Right atrium auricular region (tissue), 2 donors: ENCODE measurements around the gene HARBI1. TPM values are rescaled to one million over a fixed set of nuclear protein-coding genes. Genes with fewer than 3 reads are reported as not detected.
"Not testable (repeated sequence)": the region's sequence is repeated elsewhere in the genome, so short reads cannot be mapped to it uniquely, and the experiment has no call there.

ENCODE experiments used
- DNase-seq: peaks from one replicate; pipeline ENCODE4 v3.0.0-alpha.2; 2019; ENCODE audit warnings: low spot score
- H3K27ac ChIP-seq, 2 donors: fragments of 200-600 bp; sonication (generic); 1 replicate in 1 of 2; 2 replicates in 1 of 2; pipeline ENCODE4 v1.5.1; 2016 to 2019
- H3K27me3 ChIP-seq, 2 donors: fragments of 200-600 bp; sonication (generic); one replicate each; pipeline versions ENCODE4 v1.5.1 to v1.6.0; 2017 to 2019
- H3K36me3 ChIP-seq: fragments of 200-600 bp; sonication (generic); one replicate; pipeline ENCODE4 v1.5.1; 2016
- H3K4me1 ChIP-seq, 2 donors: fragments of 200-600 bp; sonication (generic); one replicate each; pipeline versions ENCODE4 v1.5.1 to v1.6.0; 2017 to 2019
- H3K4me3 ChIP-seq, 2 donors: fragments of 200-600 bp; sonication (generic); 1 replicate in 1 of 2; 2 replicates in 1 of 2; pipeline ENCODE4 v1.5.1; 2017 to 2019; ENCODE audit warnings: mild to moderate bottlenecking in 1 of 2, moderate library complexity in 1 of 2
- H3K9me3 ChIP-seq, 2 donors: fragments of 200-600 bp; sonication (generic); one replicate each; pipeline ENCODE4 v1.5.1; 2019
- CTCF ChIP-seq, 2 donors: fragments of 200-600 bp; sonication (generic); IDR thresholded peaks; one replicate each; pipeline ENCODE4 v1.5.1; 2019; ENCODE audit warnings: antibody characterized with exemption in 2 of 2
- total RNA-seq, 2 donors: library from RNA; depleted of rRNA; stranded (reverse); fragments of >200 nt; gene quantifications; one replicate each; pipeline ENCODE4 v1.1.0, GENCODE V29; 2016

Gene HARBI1
- total RNA-seq, 2 donors from 2014 or later: 2.3 to 3.3 TPM

GRCh38 chr11:46594374-46594700 is 22.7 kb downstream of the HARBI1 start:
- no peak for TF ChIP-seq CTCF (IDR thresholded peaks at IDR 0.05)
- Histone ChIP-seq H3K9me3 (no peaks in the 10 kb centered on the region), H3K27ac (peak overlapping the region; percentile 85 to 87), H3K4me1 (peaks cover 0 to 41% of the 10 kb centered on the region in 2 donors), H3K4me3 (peak overlapping the region; percentile 78 to 81), H3K36me3 (no peaks in the 10 kb centered on the region), H3K27me3 (no peaks in the 10 kb centered on the region)
- no peak for DNase-seq

GRCh38 chr11:46593550-46594373 is 23.3 kb downstream of the HARBI1 start, which contains the start of gene AMBRA1:
Gene AMBRA1, minus strand, starts transcription at chr11:46594023. Its CDS starts 45,643 bp downstream, at chr11:46548380.
- Histone ChIP-seq H3K4me3 (peak within 1 kb of the TSS; percentile 78 to 81), H3K9me3 (no peaks in the 10 kb centered on the region), H3K27me3 (no peaks in the 10 kb centered on the region), H3K36me3 (no peaks in the 10 kb centered on the region), H3K4me1 (peaks cover 0 to 41% of the 10 kb centered on the region in 2 donors), H3K27ac (peak within 1 kb of the TSS; percentile 85 to 87)
- TF ChIP-seq CTCF (IDR thresholded peaks at IDR 0.05): peak in 1 of 2 donors; percentile 20
- DNase-seq: peak; percentile 91

- no peak overlapping the region for H3K4me3 ChIP-seq
- peak overlapping the region in 1 of 2 donors; percentile 8 for H3K27ac ChIP-seq
- H3K4me1 ChIP-seq: peaks cover 0 to 41% of the 10 kb centered on the region in 2 donors
- no peak for DNase-seq
- H3K27me3 ChIP-seq: no peaks in the 10 kb centered on the region
- no peaks in the 10 kb centered on the region for H3K9me3 ChIP-seq
- H3K36me3 ChIP-seq: no peaks in the 10 kb centered on the region
- TF ChIP-seq CTCF (IDR thresholded peaks at IDR 0.05): no peak
Measured at GRCh38 chr11:46590740-46591605, 26.1 kb downstream of the HARBI1 start.

GRCh38 chr11:46588915-46589314 is 28.1 kb downstream of the HARBI1 start:
- Histone ChIP-seq H3K9me3 (no peaks in the 10 kb centered on the region), H3K4me3 (no peak overlapping the region), H3K27me3 (no peaks in the 10 kb centered on the region), H3K4me1 (peaks cover 0 to 35% of the 10 kb centered on the region in 2 donors), H3K27ac (no peak overlapping the region), H3K36me3 (no peaks in the 10 kb centered on the region)
- no peak for TF ChIP-seq CTCF (IDR thresholded peaks at IDR 0.05)
- DNase-seq: no peak

- Histone ChIP-seq H3K36me3 (no peaks in the 10 kb centered on the region), H3K9me3 (no peaks in the 10 kb centered on the region), H3K4me3 (no peak overlapping the region), H3K4me1 (peaks cover 0 to 34% of the 10 kb centered on the region in 2 donors), H3K27ac (no peak overlapping the region), H3K27me3 (no peaks in the 10 kb centered on the region)
- no peak for TF ChIP-seq CTCF (IDR thresholded peaks at IDR 0.05)
- DNase-seq: no peak
Measured at GRCh38 chr11:46588131-46588530, 28.9 kb downstream of the HARBI1 start.

- H3K27ac ChIP-seq, H3K9me3 ChIP-seq, H3K36me3 ChIP-seq, DNase-seq, H3K4me3 ChIP-seq, H3K4me1 ChIP-seq, H3K27me3 ChIP-seq: not testable (repeated sequence)
Measured at GRCh38 chr11:46583513-46583912, 33.5 kb downstream of the HARBI1 start.
